CD4-positive, CD25-positive, alpha-beta regulatory T cell (primary cell): ENCODE measurements around the gene MYBBP1A. TPM values are rescaled to one million over a fixed set of nuclear protein-coding genes. Genes with fewer than 3 reads are reported as not detected.
"Not testable (repeated sequence)": the region's sequence is repeated elsewhere in the genome, so short reads cannot be mapped to it uniquely, and the experiment has no call there.

Source experiments
- ATAC-seq, 2 donors: fragments of 150-1000 bp; cut with Tn5 transposase; one replicate each; pipeline ENCODE4 v1.10.0; 2021; ENCODE audit warnings: low read depth in 2 of 2, moderate number of reproducible peaks in 2 of 2, moderate library complexity in 1 of 2
- DNase-seq, 3 donors: peaks; one replicate each; pipeline versions ENCODE4 v3.0.0 to v3.0.0-alpha.2; 2012 to 2022; ENCODE audit warnings: mixed read lengths in 1 of 3
- H3K27ac ChIP-seq: one replicate; pipeline ENCODE4 v1.7.0; 2013; ENCODE audit warnings: mild to moderate bottlenecking, low read length; ENCODE audit not compliant: insufficient read depth, poor library complexity, severe bottlenecking
- H3K27me3 ChIP-seq: one replicate; pipeline ENCODE4 v1.7.0; 2013; ENCODE audit warnings: low read length; ENCODE audit not compliant: control insufficient read depth, insufficient read depth
- H3K36me3 ChIP-seq: one replicate; pipeline ENCODE4 v1.7.0; 2013; ENCODE audit warnings: mild to moderate bottlenecking, low read length, moderate library complexity; ENCODE audit not compliant: control insufficient read depth, insufficient read depth
- H3K4me1 ChIP-seq: 2 replicates; pipeline ENCODE4 v1.7.0; 2013; ENCODE audit warnings: mild to moderate bottlenecking, low read length; ENCODE audit not compliant: insufficient read depth, control insufficient read depth, poor library complexity, severe bottlenecking
- H3K4me3 ChIP-seq: one replicate; pipeline ENCODE4 v1.7.0; 2013; ENCODE audit warnings: low read depth, mild to moderate bottlenecking, low read length, moderate library complexity
- H3K9me3 ChIP-seq, 2 experiments: 1 replicate in 1 of 2; 2 replicates in 1 of 2; pipeline ENCODE4 v1.7.0; 2013; ENCODE audit warnings: low read length in 2 of 2, mild to moderate bottlenecking in 1 of 2, moderate library complexity in 1 of 2; ENCODE audit not compliant: control insufficient read depth in 2 of 2
- H3K27ac Mint-ChIP-seq, 3 donors: one replicate each; pipeline ENCODE4 v1.8.0; 2020 to 2022; ENCODE audit warnings: mild to moderate bottlenecking in 3 of 3, mixed read lengths in 3 of 3, moderate library complexity in 2 of 3
- H3K27me3 Mint-ChIP-seq: one replicate; pipeline ENCODE4 v1.8.0; 2022; ENCODE audit warnings: mild to moderate bottlenecking, mixed read lengths
- H3K36me3 Mint-ChIP-seq: one replicate; pipeline ENCODE4 v1.8.0; 2020; ENCODE audit warnings: mixed read lengths
- H3K4me1 Mint-ChIP-seq, 4 donors: one replicate each; pipeline ENCODE4 v1.8.0; 2020 to 2022; ENCODE audit warnings: mixed read lengths in 4 of 4, mild to moderate bottlenecking in 1 of 4
- H3K4me3 Mint-ChIP-seq, 4 donors: one replicate each; pipeline ENCODE4 v1.8.0; 2020 to 2022; ENCODE audit warnings: mild to moderate bottlenecking in 4 of 4, mixed read lengths in 4 of 4, moderate library complexity in 3 of 4
- H3K9me3 Mint-ChIP-seq, 7 donors: one replicate each; pipeline ENCODE4 v1.8.0; 2020 to 2022; ENCODE audit warnings: mixed read lengths in 7 of 7, mild to moderate bottlenecking in 3 of 7, moderate library complexity in 2 of 7
- polyA plus RNA-seq, 4 donors: library from polyadenylated mRNA; unstranded; fragments of 300-500 nt; fragmentation: Illumina TruSeq; gene quantifications; one replicate each; pipeline ENCODE4 v1.2.3, GENCODE V29; 2021
- total RNA-seq: library from RNA; stranded (reverse); gene quantifications from one replicate; pipeline ENCODE4 v1.2.3, GENCODE V29; 2022

The MYBBP1A gene
- total RNA-seq (59.3 TPM), polyA plus RNA-seq (10 to 100 TPM in 2 of 4 donors, 1 to 10 TPM in 2; 7.7 to 13.6 (median 10.7) TPM)

GRCh38 chr17:4554997-4555799, at the start of gene MYBBP1A:
MYBBP1A (minus strand) TSS chr17:4555384; CDS start chr17:4555324, 60 bp downstream.
- peak within 1 kb of the TSS; percentile 84 for H3K27ac ChIP-seq

GRCh38 chr17:4604736-4605135, 49.6 kb upstream of the MYBBP1A start:
- not testable (repeated sequence) for DNase-seq, ATAC-seq, H3K4me1 ChIP-seq, H3K27ac ChIP-seq, H3K4me3 ChIP-seq, H3K27ac Mint-ChIP-seq, H3K9me3 Mint-ChIP-seq, H3K4me3 Mint-ChIP-seq, H3K9me3 ChIP-seq, H3K36me3 ChIP-seq, H3K36me3 Mint-ChIP-seq, H3K27me3 ChIP-seq, H3K4me1 Mint-ChIP-seq
- peaks cover 12% of the 10 kb centered on the region for H3K27me3 Mint-ChIP-seq

More at GRCh38 chr17:4554997-4555799, at the start of gene MYBBP1A:
- no peaks in the 10 kb centered on the region for H3K9me3 ChIP-seq
- peaks cover 30% of the 10 kb centered on the region for H3K4me1 ChIP-seq
- peak within 1 kb of the TSS; percentile 96 to 99 (median 96) for H3K4me3 Mint-ChIP-seq
- peak within 1 kb of the TSS; percentile 77 for H3K4me3 ChIP-seq
- DNase-seq: peak; percentile 95 to 97 (median 95)
- peak within 1 kb of the TSS; percentile 94 to 98 (median 97) for H3K27ac Mint-ChIP-seq
- ATAC-seq: peak; percentile 92 to 94
- H3K27me3 ChIP-seq: no peaks in the 10 kb centered on the region
- H3K36me3 ChIP-seq: peaks cover 27% of the 10 kb centered on the region
- H3K36me3 Mint-ChIP-seq: peaks cover 4% of the 10 kb centered on the region
- no peaks in the 10 kb centered on the region for H3K9me3 Mint-ChIP-seq
- H3K4me1 Mint-ChIP-seq: peaks cover 7 to 35% (median 20%) of the 10 kb centered on the region in 4 donors
- H3K27me3 Mint-ChIP-seq: no peaks in the 10 kb centered on the region

- H3K4me3 ChIP-seq: no peak overlapping the region
- H3K27me3 Mint-ChIP-seq: peaks cover 12% of the 10 kb centered on the region
- no peaks in the 10 kb centered on the region for H3K9me3 ChIP-seq
- H3K36me3 Mint-ChIP-seq: no peaks in the 10 kb centered on the region
- ATAC-seq (no peak), DNase-seq (no peak)
- no peaks in the 10 kb centered on the region for H3K4me1 ChIP-seq
- H3K27ac ChIP-seq: no peak overlapping the region
- no peak overlapping the region for H3K4me3 Mint-ChIP-seq
- H3K27me3 ChIP-seq: peaks cover 6% of the 10 kb centered on the region
- no peaks in the 10 kb centered on the region for H3K4me1 Mint-ChIP-seq
- no peak overlapping the region for H3K27ac Mint-ChIP-seq
- no peaks in the 10 kb centered on the region for H3K36me3 ChIP-seq
- H3K9me3 Mint-ChIP-seq: no peaks in the 10 kb centered on the region
Measured at GRCh38 chr17:4604111-4604644, 49.0 kb upstream of the MYBBP1A start.

- ATAC-seq (no peak), DNase-seq (no peak)
- H3K4me3 ChIP-seq: no peak overlapping the region
- Mint-ChIP-seq H3K9me3 (no peaks in the 10 kb centered on the region), H3K36me3 (no peaks in the 10 kb centered on the region), H3K4me3 (no peak overlapping the region), H3K4me1 (no peaks in the 10 kb centered on the region), H3K27me3 (peaks cover 2% of the 10 kb centered on the region), H3K27ac (peak overlapping the region in 1 of 3 donors; percentile 20)
- no peak overlapping the region for H3K27ac ChIP-seq
- no peaks in the 10 kb centered on the region for H3K27me3 ChIP-seq
- no peaks in the 10 kb centered on the region for H3K9me3 ChIP-seq
- H3K4me1 ChIP-seq: no peaks in the 10 kb centered on the region
- no peaks in the 10 kb centered on the region for H3K36me3 ChIP-seq
Measured at GRCh38 chr17:4602041-4602440, 46.9 kb upstream of the MYBBP1A start.

- Histone ChIP-seq H3K9me3 (no peaks in the 10 kb centered on the region), H3K27me3 (no peaks in the 10 kb centered on the region), H3K27ac (no peak overlapping the region), H3K36me3 (no peaks in the 10 kb centered on the region), H3K4me1 (no peaks in the 10 kb centered on the region), H3K4me3 (no peak overlapping the region)
- no peaks in the 10 kb centered on the region for H3K27me3 Mint-ChIP-seq
- no peak overlapping the region for H3K27ac Mint-ChIP-seq
- DNase-seq (no peak), ATAC-seq (no peak)
- no peaks in the 10 kb centered on the region for H3K9me3 Mint-ChIP-seq
- no peak overlapping the region for H3K4me3 Mint-ChIP-seq
- H3K36me3 Mint-ChIP-seq: no peaks in the 10 kb centered on the region
- no peaks in the 10 kb centered on the region for H3K4me1 Mint-ChIP-seq
Measured at GRCh38 chr17:4601326-4601725, 46.1 kb upstream of the MYBBP1A start.

GRCh38 chr17:4600563-4600962, 45.4 kb upstream of the MYBBP1A start:
- Histone ChIP-seq H3K36me3 (no peaks in the 10 kb centered on the region), H3K27ac (no peak overlapping the region), H3K4me1 (no peaks in the 10 kb centered on the region), H3K9me3 (no peaks in the 10 kb centered on the region), H3K4me3 (no peak overlapping the region), H3K27me3 (no peaks in the 10 kb centered on the region)
- H3K36me3 Mint-ChIP-seq: no peaks in the 10 kb centered on the region
- DNase-seq (no peak), ATAC-seq (no peak)
- H3K27me3 Mint-ChIP-seq: no peaks in the 10 kb centered on the region
- H3K4me3 Mint-ChIP-seq: no peak overlapping the region
- H3K27ac Mint-ChIP-seq: no peak overlapping the region
- no peaks in the 10 kb centered on the region for H3K9me3 Mint-ChIP-seq
- no peaks in the 10 kb centered on the region for H3K4me1 Mint-ChIP-seq

GRCh38 chr17:4599505-4600281, 44.5 kb upstream of the MYBBP1A start:
- Histone ChIP-seq H3K4me3 (no peak overlapping the region), H3K4me1 (no peaks in the 10 kb centered on the region), H3K9me3 (no peaks in the 10 kb centered on the region), H3K27me3 (no peaks in the 10 kb centered on the region), H3K36me3 (no peaks in the 10 kb centered on the region), H3K27ac (no peak overlapping the region)
- Mint-ChIP-seq H3K4me1 (peaks cover 0 to 4% (median 0%) of the 10 kb centered on the region in 4 donors), H3K9me3 (no peaks in the 10 kb centered on the region), H3K27me3 (no peaks in the 10 kb centered on the region), H3K27ac (no peak overlapping the region), H3K36me3 (no peaks in the 10 kb centered on the region), H3K4me3 (no peak overlapping the region)
- ATAC-seq: no peak
- DNase-seq: no peak
